Activated naive CD8-positive, alpha-beta T cell treated with anti-CD3 and anti-CD28 coated beads, Interleukin-2, amount 50 U/mL, for 24 hours (primary cell): ENCODE results near the gene VAT1.
"Not testable (repeated sequence)": the region's sequence is repeated elsewhere in the genome, so short reads cannot be mapped to it uniquely, and the experiment has no call there.

Source experiments
- ATAC-seq: fragments of 150-1000 bp; cut with Tn5 transposase; one replicate; pipeline ENCODE4 v1.10.0; 2021
- DNase-seq: peaks from one replicate; pipeline ENCODE4 v3.0.0; 2021
- H3K27ac Mint-ChIP-seq: one replicate; pipeline ENCODE4 v1.8.0; 2021; ENCODE audit warnings: mild to moderate bottlenecking, mixed read lengths
- H3K27me3 Mint-ChIP-seq: one replicate; pipeline ENCODE4 v1.8.0; 2021; ENCODE audit warnings: mixed read lengths
- H3K36me3 Mint-ChIP-seq: one replicate; pipeline ENCODE4 v1.8.0; 2021; ENCODE audit warnings: low read depth, mixed read lengths
- H3K4me1 Mint-ChIP-seq: one replicate; pipeline ENCODE4 v1.8.0; 2021; ENCODE audit warnings: mixed read lengths
- H3K4me3 Mint-ChIP-seq: one replicate; pipeline ENCODE4 v1.8.0; 2021; ENCODE audit warnings: mild to moderate bottlenecking, moderate library complexity, mixed read lengths
- H3K9me3 Mint-ChIP-seq: one replicate; pipeline ENCODE4 v1.8.0; 2021; ENCODE audit warnings: mixed read lengths

Gene VAT1

GRCh38 chr17:42980274-42980765, 41.9 kb downstream of the VAT1 start, which contains the start of gene RUNDC1:
Gene RUNDC1 (plus strand): TSS chr17:42980565. CDS start chr17:42980577, 12 bp downstream.
- Mint-ChIP-seq H3K4me1 (peaks cover 38% of the 10 kb centered on the region), H3K27ac (peak within 1 kb of the TSS; percentile 97), H3K36me3 (peaks cover 20% of the 10 kb centered on the region), H3K27me3 (no peaks in the 10 kb centered on the region), H3K9me3 (no peaks in the 10 kb centered on the region), H3K4me3 (peak within 1 kb of the TSS; percentile 96)
- ATAC-seq: peak; percentile 79
- DNase-seq: peak; percentile 95

GRCh38 chr17:42979511-42980273, 42.5 kb downstream of the VAT1 start, which contains the start of gene PTGES3L:
Gene PTGES3L (minus strand): TSS chr17:42980080. CDS start chr17:42980053, 27 bp downstream.
- Mint-ChIP-seq H3K27me3 (no peaks in the 10 kb centered on the region), H3K9me3 (no peaks in the 10 kb centered on the region), H3K27ac (peak within 1 kb of the TSS; percentile 97), H3K36me3 (peaks cover 14% of the 10 kb centered on the region), H3K4me1 (peaks cover 34% of the 10 kb centered on the region), H3K4me3 (peak within 1 kb of the TSS; percentile 96)
- ATAC-seq (peak; percentile 68), DNase-seq (peak; percentile 58)

- not testable (repeated sequence) for H3K27me3 Mint-ChIP-seq, H3K36me3 Mint-ChIP-seq, DNase-seq, H3K4me3 Mint-ChIP-seq, H3K9me3 Mint-ChIP-seq, ATAC-seq, H3K27ac Mint-ChIP-seq
- H3K4me1 Mint-ChIP-seq: peaks cover 12% of the 10 kb centered on the region
Observed at GRCh38 chr17:42975701-42976100, 46.5 kb downstream of the VAT1 start.

GRCh38 chr17:42975265-42975664, 46.9 kb downstream of the VAT1 start:
- peaks cover 12% of the 10 kb centered on the region for H3K4me1 Mint-ChIP-seq
- no peak for DNase-seq
- H3K27ac Mint-ChIP-seq: no peak overlapping the region
- no peaks in the 10 kb centered on the region for H3K9me3 Mint-ChIP-seq
- no peaks in the 10 kb centered on the region for H3K27me3 Mint-ChIP-seq
- no peak overlapping the region for H3K4me3 Mint-ChIP-seq
- ATAC-seq: no peak
- no peaks in the 10 kb centered on the region for H3K36me3 Mint-ChIP-seq

- H3K4me3 Mint-ChIP-seq, DNase-seq, H3K27ac Mint-ChIP-seq, H3K4me1 Mint-ChIP-seq, H3K36me3 Mint-ChIP-seq, H3K27me3 Mint-ChIP-seq, H3K9me3 Mint-ChIP-seq, ATAC-seq: not testable (repeated sequence)
Observed at GRCh38 chr17:42973323-42973722, 48.9 kb downstream of the VAT1 start.

GRCh38 chr17:42971589-42971988, 50.6 kb downstream of the VAT1 start:
- no peak overlapping the region for H3K27ac Mint-ChIP-seq
- no peaks in the 10 kb centered on the region for H3K9me3 Mint-ChIP-seq
- no peak for ATAC-seq
- no peaks in the 10 kb centered on the region for H3K36me3 Mint-ChIP-seq
- no peak overlapping the region for H3K4me3 Mint-ChIP-seq
- DNase-seq: no peak
- no peaks in the 10 kb centered on the region for H3K4me1 Mint-ChIP-seq
- H3K27me3 Mint-ChIP-seq: no peaks in the 10 kb centered on the region

GRCh38 chr17:42969001-42969581, 53.1 kb downstream of the VAT1 start:
- Mint-ChIP-seq H3K27me3 (peaks cover 3% of the 10 kb centered on the region), H3K27ac (no peak overlapping the region), H3K4me1 (peaks cover 6% of the 10 kb centered on the region), H3K36me3 (peaks cover 5% of the 10 kb centered on the region), H3K4me3 (no peak overlapping the region), H3K9me3 (no peaks in the 10 kb centered on the region)
- no peak for ATAC-seq
- DNase-seq: no peak

- ATAC-seq (no peak), DNase-seq (no peak)
- H3K4me1 Mint-ChIP-seq: peaks cover 13% of the 10 kb centered on the region
- no peak overlapping the region for H3K4me3 Mint-ChIP-seq
- H3K27ac Mint-ChIP-seq: no peak overlapping the region
- H3K27me3 Mint-ChIP-seq: peaks cover 3% of the 10 kb centered on the region
- no peaks in the 10 kb centered on the region for H3K9me3 Mint-ChIP-seq
- peaks cover 9% of the 10 kb centered on the region for H3K36me3 Mint-ChIP-seq
Observed at GRCh38 chr17:42967925-42968324, 54.3 kb downstream of the VAT1 start.
